ENCODE data around the gene TALDO1. TPM values are rescaled to one million over a fixed set of nuclear protein-coding genes. Genes with fewer than 3 reads are reported as not detected.

TALDO1 gene
- total and polyA plus RNA-seq, 3 experiments from 2014 or later: 184 to 246 (median 245) TPM

DNA sequence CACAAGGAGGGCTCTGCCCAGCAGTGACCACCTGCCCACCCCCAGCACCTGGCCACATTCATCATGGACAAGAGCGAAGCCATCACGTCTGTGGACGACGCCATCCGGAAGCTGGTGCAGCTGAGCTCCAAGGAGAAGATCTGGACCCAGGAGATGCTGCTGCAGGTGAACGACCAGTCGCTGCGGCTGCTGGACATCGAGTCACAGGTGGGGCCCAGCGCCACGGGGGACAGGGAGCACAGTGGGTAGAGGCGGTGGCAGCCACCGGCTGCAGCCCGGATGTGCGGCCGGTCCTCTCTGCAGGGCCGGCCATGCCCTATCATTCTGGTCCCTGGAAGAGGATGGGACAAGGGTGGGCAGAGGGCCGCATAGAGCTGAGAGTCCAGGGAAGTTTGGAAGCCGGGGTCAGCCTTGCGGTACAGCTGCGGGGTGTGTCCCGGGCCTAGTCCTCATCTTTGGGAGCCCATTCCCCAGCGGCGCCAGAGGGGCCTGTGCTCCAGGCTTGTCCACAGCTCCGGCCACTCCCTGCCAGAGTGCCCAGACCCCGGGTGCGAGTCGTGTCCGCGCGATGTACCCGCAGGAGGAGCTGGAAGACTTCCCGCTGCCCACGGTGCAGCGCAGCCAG lies 27.1 kb upstream of the TALDO1 start:
- H3K36me3 Mint-ChIP-seq: no peaks in the 10 kb centered on the region
- peak overlapping the region in 1 of 8 donors; percentile 54 for H3K27ac Mint-ChIP-seq
- peak overlapping the region in 4 of 7 donors; percentile 12 to 51 (median 44) for H3K4me3 Mint-ChIP-seq
- H3K27me3 ChIP-seq (ENCODE audit: insufficient read depth, low read length, poor library complexity, severe bottlenecking): peaks cover 19% of the 10 kb centered on the region
- peaks cover 0 to 2% (median 0%) of the 10 kb centered on the region in 5 donors for H3K9me3 Mint-ChIP-seq
- H3K27me3 Mint-ChIP-seq: peaks cover 14 to 29% of the 10 kb centered on the region in 2 donors
- H3K36me3 ChIP-seq (ENCODE audit: insufficient read depth, low read length): no peaks in the 10 kb centered on the region
- no peak overlapping the region for H3K4me3 ChIP-seq (ENCODE audit: low read length)
- peaks cover 7 to 31% (median 11%) of the 10 kb centered on the region in 3 donors for H3K4me1 Mint-ChIP-seq
- ChIA-PET CTCF (interaction anchor here (1.0 to 1.4 kb wide), 3 partner anchors 24 to 166 kb away, joined by 3 to 5 read pairs (median 3); partner anchors contain the start of gene TMEM80), POLR2A (interaction anchor here (1.0 kb wide), 1 partner anchor 104 kb away, joined by 4 read pairs; the partner anchor contains the start of gene IRF7)
- H3K27ac ChIP-seq (ENCODE audit: low read depth, low read length): no peak overlapping the region
- no peaks in the 10 kb centered on the region for H3K9me3 ChIP-seq (ENCODE audit: low read length)
- H3K4me1 ChIP-seq (ENCODE audit: insufficient read depth, low read length): peaks cover 21% of the 10 kb centered on the region
- no peak for DNase-seq

DNA sequence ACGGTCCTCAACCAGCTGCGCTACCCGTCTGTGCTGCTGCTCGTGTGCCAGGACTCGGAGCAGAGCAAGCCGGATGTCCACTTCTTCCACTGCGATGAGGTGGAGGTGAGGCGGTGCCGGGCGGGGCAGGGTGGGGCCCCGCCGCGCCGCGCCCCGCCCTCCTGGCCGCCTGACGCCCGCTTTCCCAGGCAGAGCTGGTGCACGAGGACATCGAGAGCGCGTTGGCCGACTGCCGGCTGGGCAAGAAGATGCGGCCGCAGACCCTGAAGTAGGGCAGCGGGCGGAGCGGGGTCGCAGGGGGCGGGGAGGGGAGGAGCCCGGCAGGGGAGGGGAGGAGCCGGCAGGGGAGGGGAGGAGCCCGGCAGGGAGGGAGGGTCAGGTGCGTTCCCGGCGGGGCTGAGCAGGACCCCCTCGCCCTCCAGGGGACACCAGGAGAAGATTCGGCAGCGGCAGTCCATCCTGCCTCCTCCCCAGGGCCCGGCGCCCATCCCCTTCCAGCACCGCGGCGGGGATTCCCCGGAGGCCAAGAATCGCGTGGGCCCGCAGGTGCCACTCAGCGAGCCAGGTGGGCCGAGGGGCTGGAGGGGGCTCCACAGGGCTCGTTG lies 26.5 kb upstream of the TALDO1 start:
- H3K27ac Mint-ChIP-seq: peak overlapping the region in 1 of 8 donors; percentile 54
- Histone ChIP-seq H3K27me3 (ENCODE audit: insufficient read depth, low read length, poor library complexity, severe bottlenecking) (peaks cover 19% of the 10 kb centered on the region), H3K4me1 (ENCODE audit: insufficient read depth, low read length) (peaks cover 21% of the 10 kb centered on the region), H3K4me3 (ENCODE audit: low read length) (no peak overlapping the region), H3K36me3 (ENCODE audit: insufficient read depth, low read length) (no peaks in the 10 kb centered on the region), H3K27ac (ENCODE audit: low read depth, low read length) (no peak overlapping the region), H3K9me3 (ENCODE audit: low read length) (no peaks in the 10 kb centered on the region)
- peak overlapping the region in 1 of 7 donors; percentile 43 for H3K4me3 Mint-ChIP-seq
- H3K9me3 Mint-ChIP-seq: no peaks in the 10 kb centered on the region
- peaks cover 7 to 31% (median 11%) of the 10 kb centered on the region in 3 donors for H3K4me1 Mint-ChIP-seq
- POLR2A ChIA-PET: interaction anchor here (0.7 to 1.6 kb wide), 3 partner anchors 25 to 167 kb away, joined by 4 to 9 read pairs (median 4); partner anchors contain the start of genes DEAF1, IRF7 and TMEM80
- no peaks in the 10 kb centered on the region for H3K36me3 Mint-ChIP-seq
- peaks cover 14 to 26% of the 10 kb centered on the region in 2 donors for H3K27me3 Mint-ChIP-seq
- CTCF ChIA-PET: interaction anchor here (1.0 to 4.2 kb wide), 4 partner anchors 66 to 166 kb away, joined by 3 to 49 read pairs (median 6); no protein-coding TSS in a partner anchor
- DNase-seq: peak in 1 of 5 donors; percentile 21

DNA sequence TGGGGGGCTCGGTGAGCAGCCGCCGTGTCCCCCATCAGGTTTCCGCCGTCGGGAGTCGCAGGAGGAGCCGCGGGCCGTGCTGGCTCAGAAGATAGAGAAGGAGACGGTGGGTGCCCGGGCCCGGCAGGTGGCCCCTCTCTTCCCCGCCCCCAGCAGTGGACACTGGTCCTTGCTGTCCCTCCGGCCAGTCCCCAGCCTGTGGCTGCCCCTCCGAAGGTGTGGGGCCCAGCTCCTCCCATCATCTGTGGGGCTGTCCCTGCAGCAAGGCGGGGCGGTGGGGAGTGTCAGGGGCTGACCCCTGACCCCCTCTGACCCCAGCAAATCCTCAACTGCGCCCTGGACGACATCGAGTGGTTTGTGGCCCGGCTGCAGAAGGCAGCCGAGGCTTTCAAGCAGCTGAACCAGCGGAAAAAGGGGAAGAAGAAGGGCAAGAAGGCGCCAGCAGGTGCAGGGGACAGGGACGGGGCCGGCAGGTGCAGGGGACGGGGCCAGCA lies 26.0 kb upstream of the TALDO1 start:
- Histone ChIP-seq H3K27ac (ENCODE audit: low read depth, low read length) (no peak overlapping the region), H3K9me3 (ENCODE audit: low read length) (no peaks in the 10 kb centered on the region), H3K4me1 (ENCODE audit: insufficient read depth, low read length) (peaks cover 21% of the 10 kb centered on the region), H3K36me3 (ENCODE audit: insufficient read depth, low read length) (no peaks in the 10 kb centered on the region), H3K4me3 (ENCODE audit: low read length) (no peak overlapping the region), H3K27me3 (ENCODE audit: insufficient read depth, low read length, poor library complexity, severe bottlenecking) (peaks cover 19% of the 10 kb centered on the region)
- Mint-ChIP-seq H3K27me3 (peaks cover 14 to 26% of the 10 kb centered on the region in 2 donors), H3K36me3 (no peaks in the 10 kb centered on the region), H3K27ac (no peak overlapping the region), H3K4me3 (peak overlapping the region in 6 of 7 donors; percentile 29 to 87 (median 68)), H3K9me3 (no peaks in the 10 kb centered on the region), H3K4me1 (peaks cover 7 to 33% (median 11%) of the 10 kb centered on the region in 3 donors)
- DNase-seq: no peak
- CTCF ChIA-PET: interaction anchor here (2.2 to 7.4 kb wide), 5 partner anchors 10 to 185 kb away, joined by 6 to 69 read pairs (median 13); partner anchors contain the start of genes DEAF1 and TMEM80
- POLR2A ChIA-PET: interaction anchor here (0.7 to 1.6 kb wide), 3 partner anchors 25 to 167 kb away, joined by 4 to 9 read pairs (median 4); partner anchors contain the start of genes DEAF1, IRF7 and TMEM80

DNA sequence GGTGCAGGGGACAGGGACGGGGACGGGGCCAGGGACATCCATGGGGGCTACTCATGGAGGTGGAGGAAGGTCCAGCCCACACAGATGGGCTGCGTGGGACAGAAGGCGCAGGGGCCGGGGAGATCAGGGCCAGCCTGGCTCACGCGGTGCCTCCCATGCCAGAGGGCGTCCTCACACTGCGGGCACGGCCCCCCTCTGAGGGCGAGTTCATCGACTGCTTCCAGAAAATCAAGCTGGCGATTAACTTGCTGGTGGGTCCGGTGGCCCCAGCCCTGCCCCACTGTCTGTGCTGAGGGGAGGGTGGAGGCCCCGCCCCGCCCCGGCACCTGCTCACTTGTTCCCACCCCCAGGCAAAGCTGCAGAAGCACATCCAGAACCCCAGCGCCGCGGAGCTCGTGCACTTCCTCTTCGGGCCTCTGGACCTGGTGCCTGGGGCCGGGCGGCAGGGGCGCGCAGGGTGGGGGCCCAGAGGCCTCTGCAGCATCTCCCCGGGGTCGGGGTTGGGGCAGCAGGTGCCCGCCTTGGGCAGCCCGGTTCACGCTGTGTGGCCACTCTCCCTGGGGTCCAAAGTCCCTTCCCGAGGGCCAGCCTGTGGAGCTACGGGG lies 25.4 kb upstream of the TALDO1 start:
- peaks cover 26% of the 10 kb centered on the region for H3K4me1 ChIP-seq (ENCODE audit: insufficient read depth, low read length)
- H3K4me3 ChIP-seq (ENCODE audit: low read length): no peak overlapping the region
- no peaks in the 10 kb centered on the region for H3K36me3 ChIP-seq (ENCODE audit: insufficient read depth, low read length)
- no peaks in the 10 kb centered on the region for H3K9me3 ChIP-seq (ENCODE audit: low read length)
- peak; percentile 32 to 75 (median 45) for DNase-seq
- Mint-ChIP-seq H3K36me3 (no peaks in the 10 kb centered on the region), H3K4me1 (peaks cover 7 to 37% (median 11%) of the 10 kb centered on the region in 3 donors), H3K27me3 (peaks cover 12 to 22% of the 10 kb centered on the region in 2 donors), H3K27ac (no peak overlapping the region), H3K9me3 (no peaks in the 10 kb centered on the region), H3K4me3 (peak overlapping the region in 6 of 7 donors; percentile 29 to 72 (median 60))
- ChIA-PET CTCF (interaction anchor here (1.2 to 7.4 kb wide), 8 partner anchors 10 to 186 kb away, joined by 3 to 69 read pairs (median 6); partner anchors contain the start of genes DEAF1 and TMEM80), POLR2A (interaction anchor here (0.5 to 1.7 kb wide), 6 partner anchors 10 to 168 kb away, joined by 3 to 9 read pairs (median 4); partner anchors contain the start of genes DEAF1 and TMEM80)
- peaks cover 19% of the 10 kb centered on the region for H3K27me3 ChIP-seq (ENCODE audit: insufficient read depth, low read length, poor library complexity, severe bottlenecking)
- H3K27ac ChIP-seq (ENCODE audit: low read depth, low read length): no peak overlapping the region

DNA sequence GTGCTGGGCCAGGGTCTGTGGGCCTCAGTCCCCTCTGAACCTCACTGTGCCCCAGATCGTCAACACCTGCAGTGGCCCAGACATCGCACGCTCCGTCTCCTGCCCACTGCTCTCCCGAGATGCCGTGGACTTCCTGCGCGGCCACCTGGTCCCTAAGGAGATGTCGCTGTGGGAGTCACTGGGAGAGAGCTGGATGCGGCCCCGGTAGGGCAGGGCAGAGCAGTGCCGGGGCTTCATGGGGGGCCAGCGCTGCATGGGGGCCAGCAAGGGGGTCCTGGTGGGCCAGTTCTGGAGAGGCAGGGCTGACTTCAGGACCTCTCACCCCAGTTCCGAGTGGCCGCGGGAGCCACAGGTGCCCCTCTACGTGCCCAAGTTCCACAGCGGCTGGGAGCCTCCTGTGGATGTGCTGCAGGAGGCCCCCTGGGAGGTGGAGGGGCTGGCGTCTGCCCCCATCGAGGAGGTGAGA lies 24.9 kb upstream of the TALDO1 start:
- ChIA-PET POLR2A (interaction anchor here (0.5 to 1.7 kb wide), 5 partner anchors 10 to 84 kb away, joined by 3 to 9 read pairs (median 4); partner anchors contain the start of genes DEAF1 and TMEM80), CTCF (interaction anchor here (0.6 to 7.4 kb wide), 15 partner anchors 11 to 510 kb away, joined by 3 to 69 read pairs (median 4); partner anchors contain the start of genes DEAF1 and TMEM80)
- Histone ChIP-seq H3K4me1 (ENCODE audit: insufficient read depth, low read length) (peaks cover 31% of the 10 kb centered on the region), H3K4me3 (ENCODE audit: low read length) (no peak overlapping the region), H3K36me3 (ENCODE audit: insufficient read depth, low read length) (no peaks in the 10 kb centered on the region), H3K9me3 (ENCODE audit: low read length) (no peaks in the 10 kb centered on the region), H3K27ac (ENCODE audit: low read depth, low read length) (no peak overlapping the region), H3K27me3 (ENCODE audit: insufficient read depth, low read length, poor library complexity, severe bottlenecking) (peaks cover 19% of the 10 kb centered on the region)
- no peak overlapping the region for H3K27ac Mint-ChIP-seq
- no peak for DNase-seq
- H3K4me3 Mint-ChIP-seq: peak overlapping the region in 1 of 7 donors; percentile 34
- peaks cover 9 to 22% of the 10 kb centered on the region in 2 donors for H3K27me3 Mint-ChIP-seq
- H3K4me1 Mint-ChIP-seq: peaks cover 7 to 41% (median 11%) of the 10 kb centered on the region in 3 donors
- H3K9me3 Mint-ChIP-seq: no peaks in the 10 kb centered on the region
- no peaks in the 10 kb centered on the region for H3K36me3 Mint-ChIP-seq

DNA sequence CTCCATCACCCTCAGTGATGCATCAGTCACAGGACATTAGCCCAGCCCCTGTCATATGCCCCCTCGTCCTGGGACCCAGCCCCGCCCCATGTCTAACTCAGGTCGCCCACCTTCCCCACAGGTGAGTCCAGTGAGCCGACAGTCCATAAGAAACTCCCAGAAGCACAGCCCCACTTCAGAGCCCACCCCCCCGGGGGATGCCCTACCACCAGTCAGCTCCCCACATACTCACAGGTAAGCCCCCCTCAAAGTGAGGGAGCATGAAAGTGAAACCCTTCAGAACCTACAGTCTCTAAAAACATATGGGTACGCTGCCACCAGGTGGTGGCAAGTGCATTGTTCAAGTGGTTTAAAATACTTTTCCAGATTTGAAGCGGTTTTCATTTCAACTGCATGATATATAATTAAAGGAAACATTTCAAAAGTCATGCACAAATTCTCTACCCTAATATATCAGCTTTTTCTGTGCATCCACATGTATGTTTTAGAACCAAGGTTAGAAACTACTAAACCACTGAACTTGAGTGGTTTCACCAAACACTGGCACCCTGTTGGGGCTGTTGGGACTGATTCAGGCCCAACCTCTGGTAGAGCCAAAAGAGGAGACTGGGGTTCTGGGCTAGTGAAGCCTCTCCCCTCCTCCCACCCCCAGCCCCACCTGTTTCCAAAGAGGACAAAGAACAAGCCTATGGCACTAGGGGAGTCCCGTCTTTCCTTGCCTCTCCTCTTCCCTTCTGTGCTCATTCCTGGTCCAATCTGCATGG lies 24.0 kb upstream of the TALDO1 start:
- H3K4me1 Mint-ChIP-seq: peaks cover 7 to 41% (median 11%) of the 10 kb centered on the region in 3 donors
- Histone ChIP-seq H3K4me1 (ENCODE audit: insufficient read depth, low read length) (peaks cover 37% of the 10 kb centered on the region), H3K9me3 (ENCODE audit: low read length) (no peaks in the 10 kb centered on the region), H3K27me3 (ENCODE audit: insufficient read depth, low read length, poor library complexity, severe bottlenecking) (peaks cover 19% of the 10 kb centered on the region), H3K4me3 (ENCODE audit: low read length) (no peak overlapping the region), H3K36me3 (ENCODE audit: insufficient read depth, low read length) (no peaks in the 10 kb centered on the region), H3K27ac (ENCODE audit: low read depth, low read length) (no peak overlapping the region)
- DNase-seq: peak in 3 of 5 donors; percentile 50 to 74 (median 69)
- no peaks in the 10 kb centered on the region for H3K36me3 Mint-ChIP-seq
- H3K27me3 Mint-ChIP-seq: peaks cover 7 to 22% of the 10 kb centered on the region in 2 donors
- ChIA-PET CTCF (interaction anchor here (0.6 to 7.4 kb wide), 21 partner anchors 12 to 511 kb away, joined by 3 to 69 read pairs (median 4); partner anchors contain the start of genes DEAF1, LMNTD2 and TMEM80), POLR2A (interaction anchor here (0.6 to 1.7 kb wide), 4 partner anchors 9 to 83 kb away, joined by 3 to 4 read pairs (median 4); partner anchors contain the start of gene TMEM80)
- H3K27ac Mint-ChIP-seq: peak overlapping the region in 6 of 8 donors; percentile 1 to 91 (median 77)
- no peaks in the 10 kb centered on the region for H3K9me3 Mint-ChIP-seq
- H3K4me3 Mint-ChIP-seq: peak overlapping the region; percentile 57 to 92 (median 84)
